GM18868 (cell line): ENCODE data around the gene SMC6.
A peak's percentile ranks its signal among the peaks of the same experiment; 100 is the strongest.

Experiments
- ATAC-seq: cut with Tn5 transposase; IDR thresholded peaks from one replicate; pipeline ENCODE4 v1.9.1; 2021; ENCODE audit warnings: mild to moderate bottlenecking, moderate library complexity; ENCODE audit not compliant: unreplicated experiment

Gene SMC6

GRCh38 chr2:17768894-17769293 lies 15.3 kb upstream of the SMC6 start:
- no peak for ATAC-seq

DNA sequence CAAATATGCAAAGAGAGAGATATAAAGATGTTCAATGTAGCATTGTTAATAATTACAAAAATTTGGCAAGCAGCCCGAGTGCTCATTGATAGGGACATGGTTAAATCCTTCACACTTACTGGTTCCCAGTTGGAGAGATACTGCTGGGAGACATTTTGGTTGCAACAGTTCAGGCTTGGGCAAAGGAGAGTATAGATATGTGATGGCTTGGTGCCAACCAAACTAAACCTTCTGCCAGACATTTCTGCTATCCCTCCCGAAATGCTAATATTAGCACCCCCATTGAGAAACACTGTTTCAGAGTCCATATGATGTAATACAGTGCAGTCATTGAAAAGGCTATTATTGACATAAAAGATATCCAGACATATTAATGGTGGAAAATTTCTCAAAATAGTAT lies 11.8 kb upstream of the SMC6 start:
- ATAC-seq = no peak

DNA sequence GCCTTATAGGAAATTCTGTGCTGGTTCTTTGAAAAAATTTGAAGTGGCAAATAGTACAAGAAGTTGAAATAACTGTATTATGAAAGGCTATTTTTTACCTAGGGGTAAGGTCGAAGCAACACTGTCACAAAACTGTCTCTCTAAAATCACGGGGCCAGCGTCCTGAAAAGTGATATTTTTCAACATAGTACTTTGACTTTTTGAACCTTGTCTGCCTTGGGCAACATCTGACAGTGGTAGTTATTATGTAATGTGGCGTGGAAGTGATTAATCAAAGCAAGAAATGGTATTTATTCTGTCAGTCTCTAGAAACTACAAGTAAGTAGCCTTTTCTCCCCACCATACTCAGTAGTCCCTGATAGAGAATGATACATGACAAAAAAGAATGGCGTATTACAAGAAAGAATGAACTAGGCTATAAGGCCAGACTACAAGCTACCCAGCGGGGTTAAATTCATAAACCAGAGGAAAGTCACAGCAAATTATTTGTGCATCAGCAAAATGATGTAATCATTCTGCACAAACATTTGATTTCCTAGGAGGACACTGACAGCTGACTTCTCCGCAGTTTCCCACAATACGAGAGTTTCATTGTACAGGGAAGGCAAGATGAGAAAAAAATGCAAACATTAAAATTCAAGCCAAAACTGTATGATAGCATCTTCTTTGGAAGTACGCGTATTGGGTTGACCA lies 10.2 kb upstream of the SMC6 start:
- no peak for ATAC-seq

- ATAC-seq = no peak
Observed at GRCh38 chr2:17762451-17762850, 8.8 kb upstream of the SMC6 start.

DNA sequence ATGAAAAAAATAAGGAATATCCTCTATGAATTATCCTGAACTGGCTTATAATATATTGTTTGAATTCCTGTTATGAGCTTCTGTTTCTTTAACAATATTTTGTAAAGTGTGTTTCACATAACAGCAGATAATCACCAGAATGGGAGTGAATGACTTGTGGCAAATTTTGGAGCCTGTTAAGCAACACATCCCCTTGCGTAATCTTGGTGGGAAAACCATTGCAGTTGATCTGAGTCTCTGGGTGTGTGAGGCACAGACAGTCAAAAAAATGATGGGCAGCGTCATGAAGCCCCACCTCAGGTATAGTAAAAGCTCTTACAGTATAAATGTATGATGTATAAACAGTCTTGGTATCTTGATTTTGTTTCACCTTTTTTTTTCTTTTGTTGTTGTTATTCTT lies 6.2 kb upstream of the SMC6 start:
- no peak for ATAC-seq

DNA sequence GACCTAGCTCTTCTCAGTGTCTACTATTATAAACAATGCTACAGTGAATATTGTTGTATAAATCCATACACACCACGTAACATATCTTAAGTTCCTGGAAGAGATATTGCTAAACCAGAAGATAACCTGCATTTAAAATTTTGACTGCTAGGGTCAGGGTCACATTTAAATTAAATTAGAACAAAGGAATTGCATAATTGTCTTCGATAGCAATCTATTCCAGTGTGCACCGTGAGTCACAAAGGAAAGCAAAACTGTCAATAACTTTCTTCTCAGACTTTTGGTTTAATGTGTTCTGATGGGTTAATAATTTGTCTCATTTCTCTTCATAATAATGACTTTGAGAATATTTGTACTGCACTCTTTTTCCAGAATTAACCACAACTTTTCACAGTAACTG lies 4.5 kb upstream of the SMC6 start:
- no peak for ATAC-seq

DNA sequence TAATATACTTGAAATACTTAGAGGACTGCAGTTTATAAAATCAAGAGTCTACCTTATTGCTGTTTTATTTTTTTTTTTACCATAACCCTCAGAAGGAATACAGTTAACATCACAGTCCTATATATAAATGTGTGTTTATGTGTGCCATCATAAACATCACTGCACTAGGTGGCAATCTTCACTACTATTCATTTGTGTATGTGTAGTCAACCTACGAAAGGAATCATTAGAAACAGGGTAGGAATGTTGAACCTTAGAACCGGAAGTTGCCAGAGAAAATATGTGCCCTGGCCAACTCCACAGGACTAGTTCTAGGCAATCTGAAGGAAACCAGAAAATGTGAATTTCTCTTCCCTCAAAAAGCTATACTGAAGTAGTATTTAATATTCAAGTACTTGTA lies 3.7 kb upstream of the SMC6 start:
- ATAC-seq = no peak

- no peak for ATAC-seq
Observed at GRCh38 chr2:17756668-17757067, 3.1 kb upstream of the SMC6 start.

- ATAC-seq = no peak
Observed at GRCh38 chr2:17754773-17755425, 1.3 kb upstream of the SMC6 start.

DNA sequence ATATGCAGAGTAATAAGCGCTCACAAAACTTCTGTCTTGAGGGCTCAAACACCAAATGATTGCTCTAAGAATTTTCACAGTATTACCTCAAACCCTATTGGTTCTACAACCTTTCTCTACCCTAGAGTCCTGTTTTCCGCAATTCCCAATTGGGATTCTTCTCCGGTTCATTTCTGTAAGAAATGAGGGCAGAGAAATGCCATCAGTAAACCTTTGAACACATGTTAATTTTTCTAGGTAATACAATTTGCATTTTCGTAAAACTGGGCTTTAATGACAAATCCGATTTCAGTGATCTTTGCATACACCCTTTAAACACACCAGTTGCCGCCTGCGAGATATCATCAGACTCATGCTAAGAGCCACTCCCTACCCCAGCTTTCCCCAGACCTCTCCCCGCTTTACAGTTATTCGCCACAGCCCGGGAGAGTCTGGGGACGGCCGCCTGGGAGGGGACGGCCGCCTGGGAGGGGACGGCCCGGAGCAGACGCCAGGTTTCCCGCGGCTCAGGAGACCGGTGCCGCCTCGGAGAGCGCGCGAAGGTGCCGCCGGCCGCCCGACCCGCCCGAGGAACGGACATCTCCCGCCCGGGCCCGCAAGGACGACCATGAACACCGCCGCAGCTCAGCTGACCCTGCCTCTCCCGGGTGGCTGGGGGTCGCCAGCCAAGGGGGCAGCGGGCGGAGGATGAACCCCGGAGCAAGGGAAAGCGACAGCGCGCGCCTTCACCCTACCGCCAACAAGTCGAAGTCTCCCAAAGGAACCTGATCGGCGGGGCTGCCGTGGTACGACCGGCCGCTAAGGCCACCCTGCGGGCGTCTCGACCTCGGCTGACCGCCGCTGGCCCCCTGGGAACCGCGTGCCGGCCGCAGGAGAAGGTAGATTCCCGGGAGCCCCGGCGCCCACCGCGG lies 463 bp downstream of the SMC6 start:
- peak; percentile 36 for ATAC-seq

DNA sequence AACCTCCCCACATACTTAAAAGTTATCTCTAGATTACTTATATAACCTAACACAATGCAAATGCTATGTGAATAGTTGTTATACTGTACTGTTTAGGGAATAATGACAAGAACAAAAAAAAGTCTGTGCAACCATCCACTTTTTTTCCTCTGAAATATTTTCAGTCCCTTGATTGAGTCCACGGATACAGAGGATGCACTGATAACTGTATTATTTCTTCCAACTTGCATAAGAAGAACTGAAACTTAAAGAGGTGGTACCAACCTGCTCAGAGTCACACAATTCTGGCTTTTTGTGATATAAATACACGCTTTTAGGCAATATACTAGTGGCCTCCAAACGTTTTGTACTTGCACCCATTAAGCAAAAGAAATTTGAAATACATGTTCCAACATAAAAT lies 1.4 kb downstream of the SMC6 start:
- peak; percentile 26 for ATAC-seq

- peak; percentile 22 for ATAC-seq
Observed at GRCh38 chr2:17749753-17750438, 3.7 kb downstream of the SMC6 start.

DNA sequence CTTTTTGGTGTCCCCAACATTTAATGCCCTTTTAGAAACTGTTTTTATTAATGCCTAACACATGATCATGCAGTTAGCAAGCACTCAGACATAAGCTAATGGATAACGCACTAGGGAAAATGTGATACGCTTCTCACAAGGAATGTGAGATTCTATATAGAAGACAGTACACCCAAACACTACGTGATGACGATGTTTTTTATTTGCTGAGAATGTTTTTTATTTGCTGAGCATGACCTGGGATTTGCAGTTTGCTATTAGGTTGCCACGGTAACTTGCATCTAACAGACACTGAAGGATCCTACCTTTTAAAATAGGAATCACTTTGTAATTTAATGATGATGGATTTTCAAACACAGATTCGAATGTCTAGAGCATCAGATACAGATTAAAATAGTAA lies 4.9 kb downstream of the SMC6 start:
- no peak for ATAC-seq

- no peak for ATAC-seq
Observed at GRCh38 chr2:17747684-17748452, 5.7 kb downstream of the SMC6 start.

- no peak for ATAC-seq
Observed at GRCh38 chr2:17740203-17740602, 13.4 kb downstream of the SMC6 start.

DNA sequence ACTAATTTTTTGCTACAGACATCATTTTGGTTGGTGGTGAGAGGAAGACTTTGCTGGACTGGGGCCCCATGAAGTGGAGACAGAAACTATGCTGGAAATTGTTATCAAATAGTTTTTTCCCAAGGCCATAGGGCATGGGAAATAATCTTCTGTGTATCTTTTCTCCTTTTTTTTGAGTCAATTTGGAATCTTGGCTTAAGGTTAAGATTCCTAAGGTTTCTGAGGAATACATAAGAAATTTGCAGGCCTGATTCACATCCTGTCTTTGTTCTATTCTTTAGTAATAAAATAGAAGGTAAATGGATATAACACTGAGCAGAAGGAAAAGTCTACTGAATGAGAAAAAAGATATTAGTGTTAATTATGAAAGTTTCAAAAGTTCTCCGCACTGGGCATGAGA lies 16.6 kb downstream of the SMC6 start:
- ATAC-seq = no peak

DNA sequence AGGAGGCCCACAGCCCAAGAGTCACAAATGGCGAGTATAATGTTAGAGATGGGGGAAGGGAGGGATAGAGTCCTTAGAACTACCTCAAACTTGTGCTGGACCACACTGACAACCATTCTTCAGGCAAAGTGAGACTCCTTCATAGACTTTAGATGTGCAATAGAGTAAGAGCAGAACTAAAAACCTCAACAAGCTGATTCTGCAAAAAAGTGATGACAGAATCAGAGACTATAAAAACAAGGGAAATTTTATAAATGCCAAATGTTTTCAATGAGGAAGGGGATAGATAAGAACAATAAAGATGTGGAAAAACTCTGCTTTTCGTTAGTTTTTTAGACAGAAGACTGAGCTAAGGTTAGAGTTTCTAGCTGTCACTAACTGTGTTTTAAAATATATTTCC lies 17.7 kb downstream of the SMC6 start:
- ATAC-seq = no peak

DNA sequence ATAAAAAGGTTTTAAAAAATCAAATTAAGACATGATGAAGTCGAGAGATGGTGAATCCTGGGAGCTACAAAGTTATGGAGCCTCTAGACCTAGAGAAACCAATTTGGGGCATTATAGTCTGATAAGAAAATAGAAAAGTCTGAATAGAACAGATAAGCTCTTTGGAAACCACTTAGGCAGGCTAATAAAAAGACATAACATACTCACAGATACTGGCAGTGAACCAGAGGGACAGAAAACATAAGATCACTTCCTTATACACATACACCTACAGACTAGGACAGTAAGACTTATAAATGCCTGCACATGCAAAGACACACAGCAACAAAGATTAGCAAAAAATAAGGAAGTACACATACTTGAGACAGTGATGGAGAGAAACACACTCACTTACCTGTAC lies 20.0 kb downstream of the SMC6 start:
- ATAC-seq = no peak

GRCh38 chr2:17729880-17730279 lies 23.7 kb downstream of the SMC6 start:
- no peak for ATAC-seq

DNA sequence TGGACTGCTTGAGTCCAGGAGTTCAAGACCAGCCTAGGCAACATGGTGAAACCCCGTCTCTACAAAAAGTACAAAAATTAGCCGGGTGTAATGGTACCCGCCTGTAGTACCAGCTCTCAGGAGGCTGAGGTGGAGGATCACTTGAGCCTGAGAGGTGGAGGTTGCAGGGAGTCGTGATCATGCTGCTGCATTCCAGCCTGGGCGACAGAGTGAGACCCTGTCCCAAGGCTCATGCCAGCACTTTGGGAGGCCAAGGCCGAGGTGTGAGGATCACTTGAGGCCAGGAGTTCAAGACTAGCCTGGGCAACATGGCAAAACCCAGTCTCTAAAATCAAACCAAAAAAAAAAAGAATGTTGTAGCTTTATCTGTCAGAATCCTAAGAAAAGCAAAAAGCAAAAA lies 25.4 kb downstream of the SMC6 start:
- no peak for ATAC-seq
